Activated CD8-positive, alpha-beta memory T cell treated with anti-CD3 and anti-CD28 coated beads for 36 hours (primary cell): ENCODE data around the gene NSG1. TPM values are rescaled to one million over a fixed set of nuclear protein-coding genes. Genes with fewer than 3 reads are reported as not detected.
"Not testable (repeated sequence)": the region's sequence is repeated elsewhere in the genome, so short reads cannot be mapped to it uniquely, and the experiment has no call there.

Experiments
- CTCF ChIA-PET: fragments of 350-600 bp; sonication (Branson Sonifier 250); formaldehyde crosslinking; loops from one replicate; lab custom pipeline; 2021; ENCODE audit warnings: antibody characterized with exemption; lab: Charles Lee
- POLR2A ChIA-PET: fragments of 350-600 bp; sonication (Branson Sonifier 250); formaldehyde crosslinking; loops from one replicate; lab custom pipeline; 2021; ENCODE audit warnings: antibody characterized with exemption; lab: Charles Lee
- total RNA-seq, 2 experiments: library from RNA; stranded (reverse); gene quantifications; one replicate each; pipeline ENCODE4 v1.2.3, GENCODE V29; 2021

Gene NSG1
- total RNA-seq, 2 experiments from 2014 or later, result 11.7 to 12.0 TPM

- CTCF ChIA-PET, result no interaction called here
Measured at GRCh38 chr4:4412641-4413372, 25.9 kb downstream of the NSG1 start.

GRCh38 chr4:4413373-4413725 lies 26.4 kb downstream of the NSG1 start:
- ChIA-PET POLR2A (interaction anchor here (0.6 kb wide), 1 partner anchor 158 kb away, joined by 3 read pairs; no protein-coding TSS in a partner anchor), CTCF (no interaction called here)

More at GRCh38 chr4:4412641-4413372, 25.9 kb downstream of the NSG1 start:
- POLR2A ChIA-PET, result no interaction called here

GRCh38 chr4:4413806-4414205 lies 26.9 kb downstream of the NSG1 start:
- POLR2A ChIA-PET, result interaction anchor here (0.6 kb wide), 1 partner anchor 158 kb away, joined by 3 read pairs; no protein-coding TSS in a partner anchor
- CTCF ChIA-PET, result no interaction called here

GRCh38 chr4:4415107-4415805 lies 28.4 kb downstream of the NSG1 start:
- POLR2A ChIA-PET, result no interaction called here

GRCh38 chr4:4415806-4416805 lies 29.2 kb downstream of the NSG1 start:
- CTCF ChIA-PET, result no interaction called here
- POLR2A ChIA-PET, result interaction anchor here (0.6 kb wide), 1 partner anchor 57 kb away, joined by 8 read pairs; no protein-coding TSS in a partner anchor

More at GRCh38 chr4:4415107-4415805, 28.4 kb downstream of the NSG1 start:
- CTCF ChIA-PET, result no interaction called here

GRCh38 chr4:4416981-4417380 lies 30.1 kb downstream of the NSG1 start:
- CTCF ChIA-PET, result no interaction called here
- POLR2A ChIA-PET, result no interaction called here

GRCh38 chr4:4417886-4418285 lies 31.0 kb downstream of the NSG1 start:
- ChIA-PET POLR2A (no interaction called here), CTCF (no interaction called here)

GRCh38 chr4:4418676-4419390 lies 31.9 kb downstream of the NSG1 start:
- POLR2A ChIA-PET, result no interaction called here
- CTCF ChIA-PET, result no interaction called here

GRCh38 chr4:4419896-4420295 lies 33.0 kb downstream of the NSG1 start:
- CTCF ChIA-PET, result interaction anchor here (1.8 kb wide), 1 partner anchor 11 kb away, joined by 8 read pairs; no protein-coding TSS in a partner anchor
- POLR2A ChIA-PET, result no interaction called here

- ChIA-PET POLR2A (no interaction called here), CTCF (interaction anchor here (1.8 kb wide), 1 partner anchor 11 kb away, joined by 8 read pairs; no protein-coding TSS in a partner anchor)
Measured at GRCh38 chr4:4420421-4420820, 33.5 kb downstream of the NSG1 start.

- POLR2A ChIA-PET, result no interaction called here
- CTCF ChIA-PET, result interaction anchor here (1.0 to 1.8 kb wide), 2 partner anchors 10 to 93 kb away, joined by 3 to 8 read pairs; no protein-coding TSS in a partner anchor
Measured at GRCh38 chr4:4421356-4421755, 34.5 kb downstream of the NSG1 start.

- POLR2A ChIA-PET, result not testable (repeated sequence)
- CTCF ChIA-PET, result interaction anchor here (0.7 to 1.0 kb wide), 3 partner anchors 94 to 171 kb away, joined by 3 to 5 read pairs (median 4); no protein-coding TSS in a partner anchor
Measured at GRCh38 chr4:4422117-4422516, 35.2 kb downstream of the NSG1 start.

GRCh38 chr4:4422856-4423499 lies 36.1 kb downstream of the NSG1 start:
- ChIA-PET CTCF (no interaction called here), POLR2A (no interaction called here)

- POLR2A ChIA-PET, result no interaction called here
- CTCF ChIA-PET, result no interaction called here
Measured at GRCh38 chr4:4423706-4424498, 37.0 kb downstream of the NSG1 start.

- POLR2A ChIA-PET, result no interaction called here
- CTCF ChIA-PET, result no interaction called here
Measured at GRCh38 chr4:4424499-4425115, 37.7 kb downstream of the NSG1 start.

- ChIA-PET CTCF (no interaction called here), POLR2A (no interaction called here)
Measured at GRCh38 chr4:4425119-4425690, 38.3 kb downstream of the NSG1 start.

- ChIA-PET POLR2A (no interaction called here), CTCF (interaction anchor here (0.8 kb wide), 1 partner anchor 9 kb away, joined by 3 read pairs; no protein-coding TSS in a partner anchor)
Measured at GRCh38 chr4:4425696-4426095, 38.8 kb downstream of the NSG1 start.
